Large intestine (tissue), 3 donors: ENCODE results near the gene THSD4. TPM values are rescaled to one million over a fixed set of nuclear protein-coding genes. Genes with fewer than 3 reads are reported as not detected.

Experiments
- DNase-seq, 2 donors: peaks; one replicate each; pipeline versions ENCODE4 v3.0.0 to v3.0.0-alpha.2; 2013
- H3K27ac ChIP-seq: one replicate; pipeline ENCODE4 v1.5.1; 2013; ENCODE audit warnings: low read length
- H3K27me3 ChIP-seq: 2 replicates; pipeline ENCODE4 v1.6.1; 2013; ENCODE audit warnings: low read length; ENCODE audit not compliant: control insufficient read depth, insufficient read depth
- H3K36me3 ChIP-seq: 2 replicates; pipeline ENCODE4 v1.6.1; 2013; ENCODE audit warnings: low read length; ENCODE audit not compliant: control insufficient read depth, insufficient read depth
- H3K4me1 ChIP-seq: one replicate; pipeline ENCODE4 v1.6.1; 2013; ENCODE audit warnings: low read length; ENCODE audit not compliant: control insufficient read depth, insufficient read depth
- H3K4me3 ChIP-seq: one replicate; pipeline ENCODE4 v1.5.1; 2013; ENCODE audit warnings: low read length
- H3K9me3 ChIP-seq: one replicate; pipeline ENCODE4 v1.6.1; 2013; ENCODE audit warnings: mild to moderate bottlenecking, low read depth, low read length, moderate library complexity; ENCODE audit not compliant: control insufficient read depth
- WGBS: methylation state at CpG from one replicate; pipeline ENCODE4 v1.1.5; 2013; ENCODE audit warnings: low lambda C conversion rate; ENCODE audit not compliant: insufficient coverage; 5-methylcytosine and 5-hydroxymethylcytosine counted together
- polyA plus RNA-seq: library from polyadenylated mRNA; unstranded; fragments of 120-200 nt; gene quantifications from one replicate; pipeline ENCODE4 v1.2.1, GENCODE V29; 2013

Gene THSD4
- polyA plus RNA-seq, 1 donor = 17.5 TPM

DNA sequence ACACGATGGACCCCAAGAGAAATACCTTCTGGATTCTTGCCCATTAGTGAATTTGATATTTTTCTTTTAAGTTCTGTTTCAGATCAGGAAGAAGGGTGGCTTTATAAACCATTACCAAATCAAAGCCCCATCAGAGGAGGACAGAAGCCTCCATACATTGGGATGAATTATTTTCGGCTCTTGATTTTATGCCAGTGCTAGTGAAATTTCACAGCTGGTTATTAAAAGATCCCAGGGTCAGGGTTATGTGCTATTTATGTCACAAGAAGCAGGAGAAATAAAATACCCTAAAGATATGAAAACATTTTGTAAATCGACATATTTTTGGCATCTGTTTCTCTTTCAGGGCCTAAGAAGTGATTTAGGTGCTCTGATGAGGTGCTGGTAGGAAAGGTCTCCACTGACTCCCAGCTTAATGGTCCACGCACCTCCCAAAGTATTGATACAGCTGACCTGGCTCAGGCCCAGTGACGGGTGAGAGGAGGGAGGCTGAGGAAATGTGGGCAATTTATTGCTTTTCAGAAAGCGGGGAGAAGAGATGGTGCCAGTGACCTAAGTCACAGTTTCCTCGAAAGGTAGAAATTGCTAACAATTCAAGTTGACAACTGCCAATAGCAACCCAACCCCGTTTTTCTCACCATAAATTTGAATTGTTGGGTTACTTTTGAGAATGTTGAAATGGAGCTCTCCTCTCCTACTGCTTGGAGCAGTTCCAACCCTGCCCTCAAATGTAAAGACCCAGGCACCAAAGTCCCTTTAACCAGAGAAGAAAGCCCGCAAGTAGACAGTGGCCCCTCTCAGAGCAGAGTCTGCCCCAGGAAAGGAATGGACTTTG lies 379.5 kb downstream of the THSD4 start:
- Histone ChIP-seq H3K36me3 (no peaks in the 10 kb centered on the region), H3K4me1 (peaks cover 9% of the 10 kb centered on the region), H3K9me3 (peaks cover 2% of the 10 kb centered on the region), H3K4me3 (no peak overlapping the region), H3K27me3 (no peaks in the 10 kb centered on the region), H3K27ac (no peak overlapping the region)
- peak in 1 of 2 donors; percentile 67 for DNase-seq
- 90% methylated on average over 2 of the region's 9 CpGs for WGBS

DNA sequence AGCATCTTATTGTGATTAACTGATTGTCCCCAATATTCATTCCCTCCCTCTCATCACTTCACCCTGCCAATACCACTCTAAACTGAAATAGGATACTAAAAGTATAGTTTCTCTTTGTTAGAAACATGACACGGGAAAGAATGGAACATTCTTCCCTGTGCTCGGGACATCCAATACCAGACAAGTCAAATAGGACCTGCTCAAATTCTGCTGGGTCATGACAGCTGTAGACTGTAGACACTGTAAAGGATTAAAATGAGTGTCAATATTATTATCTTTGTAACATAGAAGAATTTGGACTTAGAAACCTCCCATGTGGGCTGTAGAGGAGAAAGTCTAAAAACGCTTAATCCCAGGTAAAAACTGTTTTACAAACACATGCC lies 380.1 kb downstream of the THSD4 start:
- Histone ChIP-seq H3K4me1 (peaks cover 9% of the 10 kb centered on the region), H3K36me3 (no peaks in the 10 kb centered on the region), H3K27ac (no peak overlapping the region), H3K9me3 (peaks cover 5% of the 10 kb centered on the region), H3K4me3 (no peak overlapping the region), H3K27me3 (no peaks in the 10 kb centered on the region)
- no CpG with 5 or more reads among the region's 3 CpGs for WGBS
- no peak for DNase-seq

DNA sequence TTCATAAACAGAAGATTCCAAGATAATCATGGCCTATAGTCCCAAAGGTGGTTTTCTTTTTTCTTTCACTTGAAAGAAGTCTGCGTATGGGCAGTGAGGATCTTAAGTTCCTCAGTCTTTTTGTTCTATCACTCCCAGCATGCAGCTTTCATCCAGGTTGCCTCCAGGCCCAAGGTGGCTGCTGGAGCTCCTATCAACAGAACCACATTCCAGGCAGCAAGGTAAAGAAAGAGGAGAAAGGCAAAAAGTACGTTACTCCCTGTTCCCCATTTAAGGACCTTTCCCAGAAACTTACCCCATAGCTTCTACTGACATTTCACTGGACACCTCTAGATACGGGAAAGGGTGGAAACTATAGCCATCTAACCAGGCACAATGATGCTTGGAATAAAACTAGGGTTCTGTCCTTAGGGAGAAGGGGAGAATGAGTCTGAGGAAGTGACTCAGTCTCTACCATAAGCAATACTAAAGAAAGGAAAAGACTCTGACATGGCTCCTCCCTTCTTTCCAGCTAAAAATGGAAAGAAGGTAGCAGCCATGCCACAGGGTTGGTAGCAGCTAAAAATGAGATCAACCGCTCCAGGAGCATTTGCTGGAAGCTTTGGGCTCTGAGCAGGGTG lies 381.2 kb downstream of the THSD4 start:
- DNase-seq = no peak
- no peaks in the 10 kb centered on the region for H3K27me3 ChIP-seq
- no peak overlapping the region for H3K27ac ChIP-seq
- H3K4me3 ChIP-seq = no peak overlapping the region
- WGBS = 100% methylated on average over 1 of the region's 4 CpGs
- peaks cover 9% of the 10 kb centered on the region for H3K4me1 ChIP-seq
- H3K36me3 ChIP-seq = no peaks in the 10 kb centered on the region
- H3K9me3 ChIP-seq = peaks cover 8% of the 10 kb centered on the region

DNA sequence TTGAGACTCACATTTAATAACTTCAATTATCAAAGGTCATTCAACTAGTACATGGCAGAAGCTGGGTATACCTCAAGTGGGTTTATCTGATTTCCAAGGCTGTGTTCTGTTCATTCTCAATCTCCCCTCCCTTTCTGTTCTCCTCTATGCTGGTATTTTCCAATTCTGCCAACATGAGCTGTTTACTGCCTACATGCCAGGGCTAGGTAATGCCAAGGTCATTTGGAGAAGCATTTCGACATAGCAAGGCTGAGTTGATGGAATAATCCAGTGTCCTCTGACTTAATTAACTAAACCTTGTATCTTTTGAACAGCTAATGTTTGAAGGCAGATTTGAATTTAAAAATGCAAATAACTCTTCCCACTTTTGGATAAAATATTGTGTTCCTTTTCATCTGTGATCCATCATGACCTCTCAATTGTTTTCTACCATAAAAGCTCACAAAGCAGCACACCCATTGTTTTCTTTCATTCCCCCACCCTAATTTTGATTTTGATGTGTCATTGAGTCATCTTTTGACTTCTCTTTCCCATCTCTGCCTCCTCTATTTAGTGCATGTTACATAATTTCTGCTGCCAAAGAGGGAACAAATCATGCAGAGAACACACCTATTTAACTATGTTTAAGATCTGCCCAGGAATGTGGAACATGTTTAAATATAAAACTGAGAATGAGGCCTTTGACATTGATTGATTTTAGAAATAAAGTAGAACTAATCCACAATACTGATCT lies 386.2 kb downstream of the THSD4 start:
- Histone ChIP-seq H3K4me3 (no peak overlapping the region), H3K36me3 (no peaks in the 10 kb centered on the region), H3K27me3 (no peaks in the 10 kb centered on the region), H3K4me1 (no peaks in the 10 kb centered on the region), H3K27ac (no peak overlapping the region), H3K9me3 (peaks cover 6% of the 10 kb centered on the region)
- no CpG with 5 or more reads among the region's 1 CpG for WGBS
- DNase-seq = no peak

DNA sequence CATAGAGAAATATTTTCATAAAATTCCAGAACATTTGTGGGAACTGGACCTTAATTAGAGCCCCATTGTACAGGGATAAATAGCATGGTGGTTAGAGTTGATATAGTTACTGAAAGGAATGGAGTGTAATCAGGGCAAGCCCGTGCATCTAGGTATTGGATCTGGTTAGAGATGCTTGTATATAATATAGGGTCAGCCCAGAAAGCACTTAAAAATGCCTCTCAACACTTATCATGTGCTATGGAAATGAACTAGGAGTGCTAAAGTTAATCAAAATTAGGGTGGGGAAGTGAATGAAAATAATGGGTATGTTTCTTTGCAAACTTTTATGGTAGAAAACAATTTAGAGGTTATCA lies 386.8 kb downstream of the THSD4 start:
- WGBS = 91% methylated on average over 1 of the region's 1 CpG
- Histone ChIP-seq H3K4me3 (no peak overlapping the region), H3K9me3 (peaks cover 6% of the 10 kb centered on the region), H3K4me1 (no peaks in the 10 kb centered on the region), H3K27ac (no peak overlapping the region), H3K36me3 (no peaks in the 10 kb centered on the region), H3K27me3 (no peaks in the 10 kb centered on the region)
- DNase-seq = no peak

DNA sequence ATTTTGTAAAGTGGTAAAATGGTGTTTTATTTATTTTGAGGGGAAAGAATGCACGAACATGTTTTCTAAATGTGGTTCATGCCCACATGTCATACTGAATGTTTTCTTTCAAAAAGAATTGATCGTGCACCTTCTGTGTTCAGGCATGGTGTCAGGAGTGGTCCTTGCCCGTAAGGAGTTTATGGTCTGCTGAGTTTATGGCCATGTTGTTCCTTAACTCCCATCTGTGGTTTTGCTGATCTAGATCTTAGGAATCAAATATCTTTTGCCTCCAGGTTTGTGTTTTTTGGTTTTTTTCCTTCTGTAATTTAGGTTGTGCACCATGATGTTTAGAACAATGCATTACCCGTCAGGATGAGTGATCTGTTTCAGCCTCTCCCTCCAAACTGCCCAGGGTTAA lies 390.7 kb downstream of the THSD4 start:
- DNase-seq = no peak
- Histone ChIP-seq H3K36me3 (no peaks in the 10 kb centered on the region), H3K27ac (no peak overlapping the region), H3K4me3 (no peak overlapping the region), H3K27me3 (no peaks in the 10 kb centered on the region), H3K9me3 (no peaks in the 10 kb centered on the region), H3K4me1 (no peaks in the 10 kb centered on the region)
- 100% methylated on average over 2 of the region's 4 CpGs for whole genome bisulfite sequencing

DNA sequence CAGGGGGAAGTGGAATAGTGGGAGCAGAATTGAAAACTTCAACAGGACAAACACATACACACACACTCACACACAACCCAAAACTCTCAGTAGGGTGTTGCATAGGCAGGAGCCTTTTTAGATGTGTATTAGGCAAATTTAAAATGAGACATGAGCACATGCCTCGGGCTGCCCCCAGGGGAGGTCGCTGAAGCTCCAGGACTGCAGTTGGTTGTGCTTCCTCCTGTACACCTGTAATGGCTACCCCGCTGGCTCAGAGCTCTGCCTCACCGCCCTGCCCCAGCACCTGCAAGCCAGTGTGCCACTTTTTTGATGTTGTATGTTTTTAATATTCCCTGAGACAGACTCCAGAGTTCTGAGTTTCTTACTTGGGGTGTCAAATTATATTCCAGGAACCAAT lies 391.7 kb downstream of the THSD4 start:
- WGBS = no CpG with 5 or more reads among the region's 4 CpGs
- no peak overlapping the region for H3K27ac ChIP-seq
- no peak for DNase-seq

DNA sequence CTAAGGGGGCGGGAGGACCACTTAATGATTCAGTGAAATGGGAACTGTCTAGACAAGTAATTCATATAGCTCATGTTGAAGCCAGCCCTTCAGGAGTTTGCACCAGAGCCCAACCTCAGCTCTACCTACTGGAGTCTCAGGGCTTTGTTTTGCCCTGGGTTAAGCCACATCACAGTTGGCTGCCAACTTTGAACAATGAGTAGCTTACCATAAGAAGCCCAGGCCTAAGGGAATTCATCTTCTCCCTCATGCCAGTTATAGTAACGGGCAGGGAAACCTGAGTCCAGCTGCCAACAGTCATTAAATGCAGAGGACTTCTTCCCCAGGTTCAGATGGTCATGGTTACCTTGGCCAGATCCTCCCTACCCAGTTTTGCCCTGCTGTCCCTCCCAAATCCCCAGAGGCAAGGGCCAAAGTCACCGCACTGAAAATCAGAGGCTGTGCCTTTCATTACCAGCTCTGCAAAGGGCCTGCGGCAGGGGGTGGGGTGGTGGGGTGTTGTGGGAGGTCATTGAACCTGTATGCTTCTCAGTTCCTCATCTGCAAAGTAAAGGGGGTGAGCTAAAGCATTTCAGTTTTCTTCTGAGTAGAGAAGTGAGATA lies 392.9 kb downstream of the THSD4 start:
- Histone ChIP-seq H3K4me3 (no peak overlapping the region), H3K9me3 (no peaks in the 10 kb centered on the region), H3K4me1 (peaks cover 13% of the 10 kb centered on the region), H3K27me3 (no peaks in the 10 kb centered on the region), H3K36me3 (no peaks in the 10 kb centered on the region), H3K27ac (no peak overlapping the region)
- WGBS = no CpG with 5 or more reads among the region's 4 CpGs
- DNase-seq = no peak

More for the DNA sequence above, 391.7 kb downstream of the THSD4 start:
- no peaks in the 10 kb centered on the region for H3K36me3 ChIP-seq
- H3K4me3 ChIP-seq = no peak overlapping the region
- peaks cover 4% of the 10 kb centered on the region for H3K4me1 ChIP-seq
- no peaks in the 10 kb centered on the region for H3K27me3 ChIP-seq
- H3K9me3 ChIP-seq = no peaks in the 10 kb centered on the region

DNA sequence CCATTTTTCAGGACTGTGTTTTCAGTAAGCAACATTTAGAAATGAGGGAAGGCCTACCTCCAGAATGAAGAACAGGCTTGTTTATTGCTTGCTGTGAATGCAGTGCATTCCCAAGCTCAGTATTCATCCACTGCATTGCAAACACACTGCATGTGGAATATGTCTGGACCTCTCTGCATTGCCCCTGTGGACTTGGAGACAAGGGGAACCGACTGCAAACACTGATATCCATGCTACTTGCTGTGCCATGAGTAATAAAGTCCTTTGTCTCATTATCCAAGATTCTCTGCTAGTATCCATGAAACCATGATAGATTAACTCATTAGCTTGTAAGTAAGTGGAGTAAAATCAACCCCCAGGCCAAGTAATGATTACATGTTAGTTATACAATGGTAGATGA lies 393.9 kb downstream of the THSD4 start:
- Histone ChIP-seq H3K4me1 (peaks cover 16% of the 10 kb centered on the region), H3K9me3 (no peaks in the 10 kb centered on the region), H3K36me3 (no peaks in the 10 kb centered on the region), H3K27me3 (no peaks in the 10 kb centered on the region), H3K27ac (no peak overlapping the region), H3K4me3 (no peak overlapping the region)
- WGBS = no CpG with 5 or more reads among the region's 1 CpG
- peak; percentile 19 to 51 for DNase-seq

DNA sequence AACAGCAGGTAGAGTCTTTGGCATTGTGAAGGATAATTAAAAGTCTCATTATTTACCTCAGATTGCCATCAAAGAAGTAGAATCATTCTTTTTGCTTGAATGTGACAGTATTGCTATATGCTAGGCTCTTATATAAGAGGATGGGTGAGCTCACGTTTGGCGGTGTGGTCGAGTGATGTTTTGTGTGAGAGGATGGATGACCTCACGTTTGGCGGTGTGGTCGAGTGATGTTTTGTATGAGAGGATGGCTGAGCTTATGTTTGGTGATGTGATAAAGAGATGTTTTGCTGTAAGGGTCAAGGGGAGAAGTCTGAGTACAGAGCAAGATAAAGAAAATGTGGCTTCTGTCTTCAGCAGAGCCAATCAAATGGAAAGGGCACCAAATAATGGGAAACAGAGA lies 395.5 kb downstream of the THSD4 start:
- DNase-seq = no peak
- Histone ChIP-seq H3K27ac (no peak overlapping the region), H3K4me1 (peaks cover 22% of the 10 kb centered on the region), H3K36me3 (no peaks in the 10 kb centered on the region), H3K9me3 (no peaks in the 10 kb centered on the region), H3K4me3 (no peak overlapping the region), H3K27me3 (no peaks in the 10 kb centered on the region)
- WGBS = no CpG with 5 or more reads among the region's 6 CpGs
